Liver (tissue), 3 donors: ENCODE measurements around the gene SHF.

ENCODE experiments used
- CTCF ChIP-seq: fragments of 150-350 bp; IDR thresholded peaks from 2 replicates; pipeline ENCODE4 v1.5.1; 2017; ENCODE audit warnings: improper control_type of control experiment, low read depth, low read length; ENCODE audit not compliant: missing input control
- FOXA1 ChIP-seq: IDR thresholded peaks from 2 replicates; pipeline ENCODE4 v1.6.1; 2016; ENCODE audit warnings: antibody characterized with exemption
- GABPA ChIP-seq, 2 donors: IDR thresholded peaks in 1 of 2; conservative IDR thresholded peaks in 1 of 2; 2 replicates each; pipeline ENCODE4 v1.6.1; 2016; ENCODE audit warnings: antibody characterized with exemption in 2 of 2, mild to moderate bottlenecking in 1 of 2, moderate library complexity in 1 of 2
- HNF4G ChIP-seq: IDR thresholded peaks from 2 replicates; pipeline ENCODE4 v1.6.1; 2016; ENCODE audit warnings: antibody characterized with exemption
- MAX ChIP-seq: IDR thresholded peaks from 2 replicates; pipeline ENCODE4 v1.6.1; 2016; ENCODE audit warnings: antibody characterized with exemption
- NR2F2 ChIP-seq: IDR thresholded peaks from 2 replicates; pipeline ENCODE4 v1.6.1; 2016; ENCODE audit warnings: antibody characterized with exemption
- RAD21 ChIP-seq, 2 donors: IDR thresholded peaks; 2 replicates each; pipeline ENCODE4 v1.6.1; 2016; ENCODE audit warnings: antibody characterized with exemption in 2 of 2, mild to moderate bottlenecking in 2 of 2
- REST ChIP-seq: IDR thresholded peaks from 2 replicates; pipeline ENCODE4 v1.6.1; 2016; ENCODE audit warnings: antibody characterized with exemption, mild to moderate bottlenecking
- RXRA ChIP-seq, 2 donors: IDR thresholded peaks; 2 replicates each; pipeline ENCODE4 v1.6.1; 2017 to 2018; ENCODE audit warnings: antibody characterized with exemption in 2 of 2, mild to moderate bottlenecking in 1 of 2
- TAF1 ChIP-seq: conservative IDR thresholded peaks from 2 replicates; pipeline ENCODE4 v1.6.1; 2016; ENCODE audit warnings: antibody characterized with exemption, mild to moderate bottlenecking
- YY1 ChIP-seq: IDR thresholded peaks from 2 replicates; pipeline ENCODE4 v1.6.1; 2016; ENCODE audit warnings: antibody characterized with exemption, mild to moderate bottlenecking
- donor health status: healthy.
- donor health status: healthy.

GRCh38 chr15:45168751-45169551 is 18.8 kb downstream of the SHF start:
- TF ChIP-seq CTCF (no peak), YY1 (no peak), RXRA (IDR thresholded peaks at IDR 0.05) (no peak), REST (no peak), HNF4G (no peak), TAF1 (no peak), GABPA (IDR thresholded peaks at IDR 0.05 in 1 of 2, conservative IDR thresholded peaks at IDR 0.05 in 1 of 2) (no peak), RAD21 (IDR thresholded peaks at IDR 0.05) (no peak), NR2F2 (no peak), MAX (no peak), FOXA1 (no peak)
